GM19193 (cell line): Measurements from ENCODE around the gene MS4A2.

ENCODE experiments used
- POLR2A ChIP-seq: IDR thresholded peaks from 4 replicates; pipeline ENCODE4 v1.6.1; 2011; ENCODE audit not compliant: insufficient read depth, insufficient read length; ENCODE audit errors: extremely low read depth

MS4A2 gene

DNA sequence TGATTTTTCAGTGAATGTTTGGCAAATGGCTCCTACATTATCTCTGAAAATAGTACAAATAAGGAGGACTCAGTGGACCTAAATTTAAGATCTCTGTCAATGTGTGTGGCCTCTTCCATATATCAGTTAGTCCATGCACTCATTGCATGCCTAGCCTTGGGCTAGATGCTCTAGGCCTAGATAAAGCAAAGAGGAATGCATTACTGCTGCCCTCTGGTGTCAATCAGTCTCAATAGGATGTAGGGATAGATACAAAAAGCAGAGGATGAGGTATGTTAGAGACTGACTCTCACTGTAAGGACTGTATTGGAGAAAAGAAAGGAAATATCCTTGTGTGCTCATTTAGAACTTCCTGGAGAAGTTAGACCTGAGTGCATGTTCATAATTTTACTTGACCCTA, 42.0 kb downstream of the MS4A2 start:
- no peak for TF ChIP-seq POLR2A

DNA sequence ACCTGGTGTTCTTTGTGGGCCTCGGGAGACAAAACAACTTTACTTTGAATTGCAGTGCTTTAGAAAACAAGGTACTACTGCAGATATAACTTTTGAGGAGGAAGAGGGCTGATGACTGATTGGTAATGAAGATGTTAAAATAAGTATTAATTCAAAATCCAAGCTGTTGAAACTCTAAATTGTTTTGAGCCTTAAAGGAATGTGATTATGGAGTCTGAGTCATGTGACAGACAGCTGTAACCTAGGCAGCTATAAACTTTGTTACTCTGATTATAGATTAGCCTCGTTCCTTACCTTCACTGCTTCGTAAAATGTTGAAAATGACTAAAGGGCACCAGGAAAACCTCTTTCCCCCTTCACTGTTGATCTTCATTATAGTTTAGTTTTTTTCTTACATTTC, 43.4 kb downstream of the MS4A2 start:
- TF ChIP-seq POLR2A, result no peak

DNA sequence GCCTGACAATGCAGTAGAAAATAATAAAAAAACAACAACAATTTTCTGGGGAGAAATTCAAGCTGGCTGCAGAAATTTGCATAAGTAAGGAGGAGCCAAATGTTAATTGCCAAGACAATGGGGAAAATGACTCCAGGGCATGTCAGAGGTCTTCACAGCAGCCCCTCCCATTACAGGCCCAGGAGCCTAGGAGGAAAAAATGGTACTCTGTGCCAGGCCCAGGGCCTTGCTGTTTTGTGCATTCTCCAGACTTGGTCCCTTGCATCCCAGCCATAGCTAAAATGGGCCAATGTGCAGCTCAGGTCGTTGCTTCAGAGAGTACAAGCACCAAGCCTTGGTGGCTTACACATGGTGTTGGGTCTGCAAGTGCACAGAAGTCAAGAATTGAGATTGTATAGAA, 45.5 kb downstream of the MS4A2 start:
- no peak for TF ChIP-seq POLR2A

DNA sequence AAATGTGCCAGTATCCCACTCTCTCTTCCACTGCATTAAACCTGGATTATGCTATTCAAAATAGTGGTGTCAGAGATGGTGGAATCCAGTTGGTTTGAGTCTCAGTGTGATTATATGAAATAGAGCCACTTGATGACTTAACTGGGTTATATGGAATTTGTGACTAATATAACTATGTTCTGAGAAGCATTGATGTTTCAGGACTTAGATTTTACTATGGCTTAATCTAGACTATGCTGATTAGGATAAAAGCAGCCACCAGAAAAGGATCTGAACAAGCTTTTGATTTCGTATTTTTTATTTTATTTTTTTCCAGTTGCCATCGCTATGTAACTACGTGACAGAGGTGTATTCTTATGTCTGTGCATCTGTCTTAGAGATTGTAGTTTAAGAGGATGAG, 55.3 kb downstream of the MS4A2 start:
- TF ChIP-seq POLR2A, result no peak

DNA sequence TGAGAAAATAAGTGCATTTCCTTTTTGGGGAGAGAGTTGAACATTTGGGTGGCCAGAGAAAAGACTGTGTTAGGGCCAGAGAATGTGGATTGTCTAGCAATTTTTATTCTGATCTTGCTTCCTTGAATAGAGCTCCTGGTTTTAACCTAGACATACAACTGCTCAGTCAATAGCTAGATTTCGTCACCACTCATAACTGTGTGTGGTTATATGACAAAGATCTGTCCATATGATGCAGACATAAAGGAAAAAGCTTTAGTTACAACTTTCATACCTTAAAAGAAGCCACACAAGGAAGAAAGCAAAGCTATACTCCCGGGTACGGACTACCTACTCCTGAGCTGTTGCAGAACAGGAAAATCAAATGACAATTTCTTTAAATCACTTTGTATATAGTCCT, 57.2 kb downstream of the MS4A2 start:
- TF ChIP-seq POLR2A, result no peak
